WERI-Rb-1 (cell line): ENCODE results near the gene MT1X.
A peak's percentile ranks its signal among the peaks of the same experiment; 100 is the strongest.

ENCODE experiments used
- DNase-seq: peaks from one replicate; pipeline ENCODE4 v3.0.0-alpha.2; 2020
- H3K27ac ChIP-seq: fragments of 250-450 bp; sonication (Bioruptor Pico); 2 replicates; pipeline ENCODE4 v1.5.1; 2020; ENCODE audit warnings: mild to moderate bottlenecking, moderate library complexity
- H3K27me3 ChIP-seq: fragments of 250-450 bp; sonication (Bioruptor Pico); 2 replicates; pipeline ENCODE4 v1.5.1; 2021; ENCODE audit warnings: mild to moderate bottlenecking, low read depth, moderate library complexity; ENCODE audit not compliant: insufficient read depth, severe bottlenecking
- H3K36me3 ChIP-seq: fragments of 250-450 bp; sonication (Bioruptor Pico); 2 replicates; pipeline ENCODE4 v1.5.1; 2020; ENCODE audit warnings: mild to moderate bottlenecking, moderate library complexity
- H3K4me3 ChIP-seq: 2 replicates; pipeline ENCODE4 v1.5.1; 2011; ENCODE audit warnings: low read depth, mild to moderate bottlenecking, control low read depth, low read length
- H3K9me3 ChIP-seq: fragments of 250-450 bp; sonication (Bioruptor Pico); 2 replicates; pipeline ENCODE4 v1.5.1; 2021; ENCODE audit warnings: mild to moderate bottlenecking, moderate library complexity; ENCODE audit not compliant: severe bottlenecking
- CTCF ChIP-seq: IDR thresholded peaks from 2 replicates; pipeline ENCODE4 v1.5.1; 2011; ENCODE audit warnings: low read depth, mild to moderate bottlenecking, control low read depth, inconsistent platforms, low read length

The MT1X gene

GRCh38 chr16:56636616-56637413 lies 45.5 kb upstream of the MT1X start:
- no peak for TF ChIP-seq CTCF
- Histone ChIP-seq H3K27ac (no peak overlapping the region), H3K27me3 (no peaks in the 10 kb centered on the region), H3K36me3 (no peaks in the 10 kb centered on the region), H3K4me3 (no peak overlapping the region), H3K9me3 (no peaks in the 10 kb centered on the region)
- no peak for DNase-seq

DNA sequence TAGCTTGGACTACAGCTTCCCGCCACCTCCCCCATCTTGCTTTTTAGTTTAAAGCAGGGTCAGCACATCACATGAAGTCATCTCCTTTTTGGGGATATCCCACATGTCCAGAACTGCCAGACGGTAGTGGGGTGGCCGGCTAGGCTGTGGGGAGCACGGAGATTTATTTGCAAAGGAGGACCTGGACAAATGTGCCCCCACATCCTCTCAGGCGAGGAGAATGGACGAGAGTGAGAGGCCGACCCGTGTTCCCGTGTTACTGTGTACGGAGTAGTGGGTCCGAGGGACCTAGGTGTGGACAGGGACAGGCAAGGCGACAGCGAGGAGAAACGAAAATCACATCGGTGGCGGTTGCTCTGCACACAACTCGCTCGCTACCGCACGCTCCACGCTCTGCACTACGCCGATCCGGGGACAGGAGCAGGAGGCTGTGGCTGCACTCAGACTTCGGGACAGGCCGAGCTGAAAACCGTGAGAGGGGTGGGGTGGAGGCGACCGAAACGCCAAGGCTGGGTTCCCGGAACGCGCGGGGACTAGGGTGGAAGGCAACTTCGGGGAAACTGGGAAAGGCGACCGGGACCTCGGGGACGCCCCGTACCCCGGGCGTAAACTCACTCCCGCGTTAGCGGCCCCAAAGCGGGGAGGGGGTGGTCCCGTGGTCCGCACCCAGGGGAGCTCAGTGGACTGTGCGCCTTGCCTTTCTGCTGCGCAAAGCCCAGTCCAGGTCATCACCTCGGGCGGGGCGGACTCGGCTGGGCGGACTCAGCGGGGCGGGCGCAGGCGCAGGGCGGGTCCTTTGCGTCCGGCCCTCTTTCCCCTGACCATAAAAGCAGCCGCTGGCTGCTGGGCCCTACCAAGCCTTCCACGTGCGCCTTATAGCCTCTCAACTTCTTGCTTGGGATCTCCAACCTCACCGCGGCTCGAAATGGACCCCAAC lies 44.2 kb upstream of the MT1X start, which contains the start of gene MT1A:
MT1A (plus strand) TSS at position 853 of the 937 bp plus-strand sequence; CDS start at position 926, 73 bp downstream.
- DNase-seq, result no peak
- no peaks in the 10 kb centered on the region for H3K36me3 ChIP-seq
- no peaks in the 10 kb centered on the region for H3K9me3 ChIP-seq
- H3K4me3 ChIP-seq, result no peak within 1 kb of the TSS
- no peak within 1 kb of the TSS for H3K27ac ChIP-seq
- H3K27me3 ChIP-seq, result no peaks in the 10 kb centered on the region
- no peak for TF ChIP-seq CTCF

DNA sequence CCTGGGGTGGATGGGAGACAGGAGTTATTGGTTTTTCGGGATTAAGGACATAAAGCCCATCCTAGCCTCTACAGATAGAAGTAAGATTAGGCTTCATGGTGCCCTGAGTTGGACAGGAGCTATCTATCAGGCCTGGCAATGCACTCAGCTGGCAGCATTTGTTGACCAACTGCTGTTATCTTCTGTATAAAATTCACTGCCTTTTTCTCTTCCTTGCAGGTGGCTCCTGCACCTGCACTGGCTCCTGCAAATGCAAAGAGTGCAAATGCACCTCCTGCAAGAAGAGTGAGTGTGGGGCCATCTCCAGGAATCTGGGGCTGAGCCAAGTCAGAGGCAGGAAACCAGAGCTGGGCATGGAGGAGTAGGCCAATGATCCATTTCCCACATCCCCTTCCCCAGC lies 43.2 kb upstream of the MT1X start:
- Histone ChIP-seq H3K36me3 (no peaks in the 10 kb centered on the region), H3K27me3 (no peaks in the 10 kb centered on the region), H3K4me3 (no peak overlapping the region), H3K9me3 (no peaks in the 10 kb centered on the region), H3K27ac (no peak overlapping the region)
- TF ChIP-seq CTCF, result no peak
- DNase-seq, result no peak

DNA sequence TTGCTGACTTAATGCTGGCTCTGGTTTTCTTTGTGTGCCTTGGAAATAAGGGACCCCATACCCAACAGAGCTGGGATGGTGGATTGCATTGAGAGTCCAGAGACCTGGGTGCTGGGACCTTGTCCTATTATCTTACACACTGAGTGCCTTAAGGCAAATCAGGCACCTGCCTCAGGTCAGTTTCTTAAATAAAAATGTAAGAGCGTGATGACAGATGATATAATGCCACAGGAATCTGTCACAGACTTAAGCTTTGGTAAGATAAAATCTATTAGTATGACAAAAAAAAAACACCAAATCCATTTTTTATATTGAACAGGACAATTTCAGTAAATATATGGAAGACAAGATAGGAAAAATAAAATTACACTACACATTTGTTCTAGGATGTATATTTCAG lies 42.2 kb upstream of the MT1X start:
- no peaks in the 10 kb centered on the region for H3K9me3 ChIP-seq
- peak overlapping the region; percentile 49; the same call in 1 of the 2 replicates for H3K27ac ChIP-seq
- TF ChIP-seq CTCF, result no peak
- no peak for DNase-seq
- H3K4me3 ChIP-seq, result no peak overlapping the region
- H3K36me3 ChIP-seq, result no peaks in the 10 kb centered on the region
- no peaks in the 10 kb centered on the region for H3K27me3 ChIP-seq

DNA sequence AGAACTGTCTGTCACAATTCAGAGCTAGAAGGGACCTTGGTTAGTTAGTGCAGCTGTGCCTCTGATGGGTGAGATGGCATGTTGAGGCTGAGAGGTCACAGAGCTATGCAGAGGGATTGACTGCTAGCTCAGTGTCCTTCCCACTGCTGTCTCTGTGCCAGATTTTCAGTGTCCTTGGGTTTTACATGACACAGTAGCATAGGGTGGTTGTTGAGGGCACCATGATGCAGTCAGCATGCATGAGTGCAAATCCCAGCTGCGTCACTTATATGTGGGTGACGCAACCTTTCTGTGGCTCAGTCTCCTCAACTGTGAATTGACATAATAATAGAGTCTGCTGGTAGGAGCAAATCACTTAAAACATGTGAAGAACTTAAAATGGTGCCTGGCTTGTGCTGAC lies 41.1 kb upstream of the MT1X start:
- no peaks in the 10 kb centered on the region for H3K27me3 ChIP-seq
- no peak for TF ChIP-seq CTCF

More for the DNA sequence above, 41.1 kb upstream of the MT1X start:
- DNase-seq, result no peak
- H3K4me3 ChIP-seq, result no peak overlapping the region
- no peak overlapping the region; the same call in 1 of the 2 replicates for H3K27ac ChIP-seq
- H3K36me3 ChIP-seq, result no peaks in the 10 kb centered on the region
- H3K9me3 ChIP-seq, result no peaks in the 10 kb centered on the region
